ENCODE results near the gene CCSER1.

Gene CCSER1

GRCh38 chr4:90614371-90614770, 487.2 kb downstream of the CCSER1 start:
- no peaks in the 10 kb centered on the region for H3K9me3 ChIP-seq (ENCODE audit: severe bottlenecking)
- H3K27ac ChIP-seq: no peak overlapping the region
- H3K27me3 ChIP-seq (ENCODE audit: insufficient read depth, low read depth, severe bottlenecking): no peaks in the 10 kb centered on the region
- no peak for TF ChIP-seq CTCF (IDR thresholded peaks at IDR 0.05; ENCODE audit: low read depth, low read length)
- H3K4me3 ChIP-seq (ENCODE audit: low read depth, low read length): no peak overlapping the region
- no peak for DNase-seq
- no peaks in the 10 kb centered on the region for H3K36me3 ChIP-seq

- Histone ChIP-seq H3K36me3 (no peaks in the 10 kb centered on the region), H3K27me3 (ENCODE audit: insufficient read depth, low read depth, severe bottlenecking) (no peaks in the 10 kb centered on the region), H3K9me3 (ENCODE audit: severe bottlenecking) (no peaks in the 10 kb centered on the region), H3K27ac (no peak overlapping the region), H3K4me3 (ENCODE audit: low read depth, low read length) (no peak overlapping the region)
- TF ChIP-seq CTCF (IDR thresholded peaks at IDR 0.05; ENCODE audit: low read depth, low read length): no peak
- no peak for DNase-seq
These were observed 493.9 kb downstream of the CCSER1 start for GRCh38 chr4:90621080-90621479.

GRCh38 chr4:90624781-90625180, 497.6 kb downstream of the CCSER1 start:
- no peak for TF ChIP-seq CTCF (IDR thresholded peaks at IDR 0.05; ENCODE audit: low read depth, low read length)
- H3K9me3 ChIP-seq (ENCODE audit: severe bottlenecking): no peaks in the 10 kb centered on the region
- H3K27me3 ChIP-seq (ENCODE audit: insufficient read depth, low read depth, severe bottlenecking): no peaks in the 10 kb centered on the region
- no peak overlapping the region for H3K4me3 ChIP-seq (ENCODE audit: low read depth, low read length)
- no peak overlapping the region for H3K27ac ChIP-seq
- H3K36me3 ChIP-seq: no peaks in the 10 kb centered on the region
- no peak for DNase-seq

GRCh38 chr4:90641861-90642599, 514.8 kb downstream of the CCSER1 start:
- DNase-seq: no peak
- Histone ChIP-seq H3K9me3 (ENCODE audit: severe bottlenecking) (no peaks in the 10 kb centered on the region), H3K4me3 (ENCODE audit: low read depth, low read length) (no peak overlapping the region), H3K36me3 (no peaks in the 10 kb centered on the region), H3K27ac (no peak overlapping the region), H3K27me3 (ENCODE audit: insufficient read depth, low read depth, severe bottlenecking) (no peaks in the 10 kb centered on the region)
- TF ChIP-seq CTCF (IDR thresholded peaks at IDR 0.05; ENCODE audit: low read depth, low read length): no peak

- Histone ChIP-seq H3K27me3 (ENCODE audit: insufficient read depth, low read depth, severe bottlenecking) (no peaks in the 10 kb centered on the region), H3K36me3 (no peaks in the 10 kb centered on the region), H3K4me3 (ENCODE audit: low read depth, low read length) (no peak overlapping the region), H3K9me3 (ENCODE audit: severe bottlenecking) (no peaks in the 10 kb centered on the region), H3K27ac (no peak overlapping the region)
- DNase-seq: no peak
- TF ChIP-seq CTCF (IDR thresholded peaks at IDR 0.05; ENCODE audit: low read depth, low read length): no peak
These were observed 516.0 kb downstream of the CCSER1 start for GRCh38 chr4:90643156-90643555.

GRCh38 chr4:90648311-90648710, 521.1 kb downstream of the CCSER1 start:
- Histone ChIP-seq H3K4me3 (ENCODE audit: low read depth, low read length) (no peak overlapping the region), H3K27me3 (ENCODE audit: insufficient read depth, low read depth, severe bottlenecking) (no peaks in the 10 kb centered on the region), H3K36me3 (no peaks in the 10 kb centered on the region), H3K27ac (no peak overlapping the region), H3K9me3 (ENCODE audit: severe bottlenecking) (no peaks in the 10 kb centered on the region)
- no peak for TF ChIP-seq CTCF (IDR thresholded peaks at IDR 0.05; ENCODE audit: low read depth, low read length)
- no peak for DNase-seq

Measured in WERI-Rb-1 (cell line).